HUES48 (cell line): ENCODE measurements around the gene SLAMF6.

Source experiments
- H3K27ac ChIP-seq: one replicate; pipeline ENCODE4 v1.7.0; 2013; ENCODE audit warnings: low read depth, low read length, inconsistent platforms
- H3K27me3 ChIP-seq: 2 replicates; pipeline ENCODE4 v1.6.1; 2013; ENCODE audit warnings: mild to moderate bottlenecking, low read length; ENCODE audit not compliant: control insufficient read depth, insufficient read depth
- H3K36me3 ChIP-seq: 2 replicates; pipeline ENCODE4 v1.6.1; 2013; ENCODE audit warnings: low read length; ENCODE audit not compliant: control insufficient read depth, insufficient read depth
- H3K4me1 ChIP-seq: 2 replicates; pipeline ENCODE4 v1.6.1; 2013; ENCODE audit warnings: mild to moderate bottlenecking, low read length; ENCODE audit not compliant: control insufficient read depth, insufficient read depth
- H3K4me3 ChIP-seq: 2 replicates; pipeline ENCODE4 v1.5.1; 2013; ENCODE audit warnings: mild to moderate bottlenecking, low read depth, low read length
- H3K9ac ChIP-seq: 2 replicates; pipeline ENCODE4 v1.6.1; 2013; ENCODE audit warnings: mild to moderate bottlenecking, low read depth, low read length, moderate library complexity
- H3K9me3 ChIP-seq: 2 replicates; pipeline ENCODE4 v1.6.1; 2013; ENCODE audit warnings: low read length; ENCODE audit not compliant: control insufficient read depth, insufficient read depth

Gene SLAMF6

DNA sequence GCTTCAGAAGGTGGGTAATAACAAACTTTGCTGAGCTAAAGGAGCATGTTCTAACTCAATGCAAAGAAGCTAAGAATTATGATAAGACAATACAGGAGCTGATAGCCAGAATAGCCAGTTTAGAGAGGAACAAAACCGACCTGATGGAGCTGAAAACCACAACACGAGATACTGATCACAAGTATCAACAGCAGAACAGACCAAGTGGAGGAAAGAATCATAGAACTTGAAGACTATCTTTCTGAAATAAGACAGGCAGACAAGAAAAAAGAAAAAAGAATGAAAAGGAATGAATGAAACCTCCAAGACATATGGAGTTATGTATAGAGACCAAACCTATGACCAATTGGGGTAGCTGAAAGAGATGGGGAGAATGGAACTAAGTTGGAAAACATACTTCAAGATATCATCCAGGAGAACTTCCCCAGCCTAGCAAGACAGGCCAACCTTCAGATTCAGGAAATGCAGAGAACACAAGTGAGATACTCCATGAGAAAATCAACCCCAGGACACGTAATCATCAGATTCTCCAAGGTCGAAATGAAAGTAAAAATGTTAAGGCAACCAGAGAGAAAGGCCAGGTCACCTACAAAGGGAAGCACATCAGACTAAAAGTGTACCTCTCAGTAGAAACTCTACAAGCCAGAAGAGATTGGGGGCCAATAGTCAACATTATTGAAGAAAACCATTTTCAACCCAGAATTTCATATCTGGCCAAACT, 35.8 kb upstream of the SLAMF6 start:
- no peaks in the 10 kb centered on the region for H3K4me1 ChIP-seq
- H3K9me3 ChIP-seq = no peaks in the 10 kb centered on the region; the same call in 1 of the 2 replicates
- H3K36me3 ChIP-seq = no peaks in the 10 kb centered on the region
- H3K27ac ChIP-seq = no peak overlapping the region
- no peaks in the 10 kb centered on the region for H3K27me3 ChIP-seq
- no peak overlapping the region for H3K9ac ChIP-seq
- no peak overlapping the region for H3K4me3 ChIP-seq

DNA sequence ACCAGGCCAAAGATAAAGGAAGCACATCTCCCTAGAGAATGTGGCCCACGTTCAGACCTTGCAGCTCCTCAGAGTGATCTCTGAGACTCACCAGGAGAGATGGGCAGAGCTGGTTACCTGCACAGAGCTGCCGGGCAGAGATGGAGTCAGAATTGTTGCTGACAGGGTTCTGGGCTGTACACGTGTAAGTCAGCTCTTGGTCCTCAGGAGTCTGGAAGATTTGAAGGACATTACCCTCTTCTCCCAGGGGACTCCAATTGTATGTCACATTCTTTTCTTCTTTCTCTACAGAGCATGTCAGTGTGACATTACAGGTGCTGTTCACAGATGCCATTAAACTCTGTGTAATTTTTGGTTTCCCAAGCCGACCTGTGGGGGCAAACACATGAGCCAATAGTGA, 30.7 kb upstream of the SLAMF6 start:
- Histone ChIP-seq H3K9me3 (no peaks in the 10 kb centered on the region), H3K27ac (no peak overlapping the region), H3K27me3 (no peaks in the 10 kb centered on the region), H3K9ac (no peak overlapping the region), H3K36me3 (no peaks in the 10 kb centered on the region), H3K4me3 (no peak overlapping the region), H3K4me1 (no peaks in the 10 kb centered on the region)

DNA sequence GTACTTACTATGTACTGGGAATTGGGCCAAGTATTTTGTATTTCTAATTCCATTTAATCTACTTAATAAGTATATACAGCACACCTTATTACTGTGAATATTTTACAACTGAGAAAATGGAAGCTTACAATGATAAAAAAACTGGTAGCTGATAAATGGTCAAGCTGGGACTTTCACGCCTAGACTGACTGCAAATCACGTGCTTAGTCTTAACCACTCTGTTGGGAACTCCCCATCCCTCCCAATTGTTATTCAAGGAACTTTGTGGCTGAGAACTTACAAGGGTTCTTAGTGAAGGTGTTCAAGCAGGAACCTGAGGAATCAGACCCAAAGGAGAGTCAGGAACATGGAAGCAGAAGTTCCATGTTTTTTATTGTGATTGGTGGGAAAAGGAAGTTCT, 29.4 kb upstream of the SLAMF6 start:
- Histone ChIP-seq H3K27ac (no peak overlapping the region), H3K9ac (no peak overlapping the region), H3K9me3 (no peaks in the 10 kb centered on the region), H3K36me3 (no peaks in the 10 kb centered on the region), H3K27me3 (no peaks in the 10 kb centered on the region), H3K4me3 (no peak overlapping the region), H3K4me1 (no peaks in the 10 kb centered on the region)

DNA sequence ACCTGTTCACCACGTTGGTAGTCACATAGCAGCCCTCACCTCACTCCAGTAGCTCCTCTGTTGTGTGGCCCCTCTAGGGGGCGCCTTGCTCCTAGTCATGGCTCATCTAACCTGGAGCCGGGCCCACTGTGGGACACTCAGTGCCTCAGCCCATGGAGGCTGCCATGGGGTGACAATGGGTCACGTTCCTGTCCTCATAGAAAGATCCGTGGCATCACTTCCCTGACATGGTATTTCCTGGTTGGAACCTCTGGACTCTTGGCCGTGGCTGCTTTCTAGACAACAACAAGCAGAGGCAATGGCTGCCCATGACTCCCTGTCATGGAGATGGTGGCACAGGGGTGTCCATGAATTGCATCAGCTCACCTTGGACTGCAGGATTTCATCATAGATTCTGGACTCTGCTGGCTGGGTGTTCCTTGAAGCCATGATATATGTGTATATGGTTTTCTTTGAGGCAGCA, 27.5 kb upstream of the SLAMF6 start:
- Histone ChIP-seq H3K9me3 (no peaks in the 10 kb centered on the region), H3K4me3 (no peak overlapping the region), H3K27ac (no peak overlapping the region), H3K27me3 (no peaks in the 10 kb centered on the region), H3K9ac (no peak overlapping the region), H3K4me1 (no peaks in the 10 kb centered on the region), H3K36me3 (no peaks in the 10 kb centered on the region)

DNA sequence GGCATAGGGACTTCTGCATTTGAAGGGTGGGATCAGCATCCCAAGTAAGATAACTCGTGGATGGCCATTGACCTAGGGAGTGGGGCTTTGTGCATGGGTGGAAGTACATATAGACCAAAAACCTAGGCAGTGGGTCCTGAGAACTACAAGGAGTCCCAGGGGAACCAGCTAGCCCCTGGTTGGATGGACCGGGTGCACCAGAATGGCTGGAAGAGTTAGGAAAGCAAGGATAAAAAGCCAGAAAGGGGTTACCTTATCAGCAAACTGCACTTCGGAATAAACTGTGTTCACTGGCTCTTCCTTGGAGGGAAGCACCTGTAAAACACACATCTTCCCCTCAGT, 26.6 kb upstream of the SLAMF6 start:
- Histone ChIP-seq H3K27ac (no peak overlapping the region), H3K9me3 (no peaks in the 10 kb centered on the region), H3K36me3 (no peaks in the 10 kb centered on the region), H3K4me3 (no peak overlapping the region), H3K27me3 (no peaks in the 10 kb centered on the region), H3K4me1 (no peaks in the 10 kb centered on the region), H3K9ac (no peak overlapping the region)

DNA sequence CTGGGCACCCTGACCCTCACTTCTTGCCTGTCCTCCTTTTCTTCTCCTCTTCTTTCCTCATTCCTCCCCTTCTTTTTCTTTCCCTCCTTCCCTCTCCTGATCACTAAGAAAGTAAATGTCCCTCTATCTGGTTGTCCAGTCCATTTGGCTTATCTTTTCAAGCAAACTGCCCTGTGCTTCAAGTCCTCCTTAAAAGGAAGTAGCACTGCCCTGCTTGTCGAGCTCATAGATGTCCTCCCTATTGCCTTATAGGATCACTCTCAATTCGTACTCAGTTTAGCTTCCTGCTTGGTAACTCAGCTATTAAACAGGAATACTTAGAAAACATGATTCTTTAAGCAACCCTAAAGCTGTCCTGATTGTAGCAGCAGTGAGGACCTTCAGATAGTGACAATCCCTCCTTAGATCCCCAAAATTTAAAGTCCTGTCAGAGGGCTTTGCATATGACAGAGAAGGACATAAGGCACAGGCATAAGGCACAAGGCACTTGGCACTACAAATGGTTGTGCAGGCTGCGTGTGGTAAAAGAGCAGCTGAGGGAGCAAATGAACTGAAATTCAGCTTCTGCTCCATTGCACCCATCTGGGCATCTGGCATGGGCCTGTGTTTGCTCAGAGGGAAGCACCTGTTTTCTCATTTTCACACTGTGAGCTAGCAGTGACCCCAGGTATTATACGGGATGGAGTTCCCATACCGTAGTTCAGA, 26.1 kb upstream of the SLAMF6 start:
- H3K9ac ChIP-seq = no peak overlapping the region
- H3K4me3 ChIP-seq = no peak overlapping the region
- no peaks in the 10 kb centered on the region for H3K9me3 ChIP-seq
- H3K27me3 ChIP-seq = no peaks in the 10 kb centered on the region
- no peak overlapping the region for H3K27ac ChIP-seq
- no peaks in the 10 kb centered on the region for H3K36me3 ChIP-seq
- H3K4me1 ChIP-seq = no peaks in the 10 kb centered on the region

DNA sequence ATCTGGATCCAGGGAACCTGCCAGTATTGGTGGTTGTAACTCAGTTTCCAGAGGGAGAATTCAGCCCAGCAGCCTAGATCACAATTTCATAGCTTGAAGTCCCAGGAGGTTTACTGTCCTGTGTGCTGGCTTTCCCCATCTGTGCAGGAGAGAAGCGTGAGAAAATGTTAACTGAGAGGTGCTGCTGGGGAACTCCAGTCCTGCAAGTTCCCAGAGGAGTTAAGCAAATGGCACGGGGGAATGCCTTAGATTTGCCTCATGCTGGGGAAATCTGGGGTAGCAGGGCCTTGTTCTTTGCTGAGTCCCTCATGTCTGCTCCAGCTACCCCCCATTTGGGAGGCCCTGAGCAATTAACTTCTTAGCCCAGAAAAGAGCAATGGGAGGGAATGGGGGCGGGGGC, 25.1 kb upstream of the SLAMF6 start:
- H3K4me1 ChIP-seq = no peaks in the 10 kb centered on the region
- no peak overlapping the region for H3K4me3 ChIP-seq
- H3K36me3 ChIP-seq = no peaks in the 10 kb centered on the region
- no peak overlapping the region for H3K9ac ChIP-seq
- no peaks in the 10 kb centered on the region for H3K9me3 ChIP-seq
- no peaks in the 10 kb centered on the region for H3K27me3 ChIP-seq
- no peak overlapping the region for H3K27ac ChIP-seq

DNA sequence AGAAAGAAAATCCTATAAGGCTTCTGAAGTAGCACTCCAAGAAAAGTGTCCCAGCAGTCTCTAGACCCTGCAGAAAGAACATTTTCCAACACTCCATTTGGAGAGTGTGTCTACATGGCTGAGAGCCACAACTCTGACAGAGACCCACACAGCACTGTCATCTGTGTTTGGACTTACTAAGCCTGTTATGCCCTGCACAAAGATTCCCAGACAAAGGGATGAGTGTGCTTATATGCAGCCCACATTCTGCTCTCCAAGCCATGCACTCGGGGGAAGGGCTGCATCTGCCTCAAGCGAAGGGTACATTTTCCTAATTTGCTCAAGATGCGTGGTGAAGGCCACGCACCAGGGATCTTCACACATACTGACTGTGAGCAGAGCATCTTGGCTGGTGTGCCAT, 24.4 kb upstream of the SLAMF6 start:
- no peaks in the 10 kb centered on the region for H3K36me3 ChIP-seq
- no peak overlapping the region for H3K27ac ChIP-seq
- H3K4me1 ChIP-seq = no peaks in the 10 kb centered on the region
- no peaks in the 10 kb centered on the region for H3K9me3 ChIP-seq
- no peak overlapping the region for H3K4me3 ChIP-seq
- H3K27me3 ChIP-seq = no peaks in the 10 kb centered on the region
- H3K9ac ChIP-seq = no peak overlapping the region

DNA sequence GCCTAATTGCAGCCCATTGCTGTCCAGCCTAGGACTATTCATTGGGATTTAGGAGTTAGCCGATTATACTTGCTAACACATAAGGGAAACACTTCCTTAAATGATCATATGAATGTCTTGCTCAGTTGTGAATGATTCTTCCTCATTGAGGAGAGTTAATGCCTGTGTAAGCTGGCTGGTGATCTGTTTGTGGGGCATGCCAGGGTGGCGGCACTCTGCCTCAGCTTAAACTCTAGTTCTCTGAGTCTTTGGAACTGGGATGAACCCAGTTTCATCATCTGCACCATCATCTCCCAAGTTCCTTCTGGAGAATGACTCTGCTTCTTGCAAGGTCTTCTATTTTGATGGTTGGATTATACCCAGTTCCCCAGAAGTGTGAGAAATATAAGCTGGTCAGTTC, 23.9 kb upstream of the SLAMF6 start:
- Histone ChIP-seq H3K9me3 (no peaks in the 10 kb centered on the region), H3K36me3 (no peaks in the 10 kb centered on the region), H3K27ac (no peak overlapping the region), H3K4me3 (no peak overlapping the region), H3K9ac (no peak overlapping the region), H3K4me1 (no peaks in the 10 kb centered on the region), H3K27me3 (no peaks in the 10 kb centered on the region)

DNA sequence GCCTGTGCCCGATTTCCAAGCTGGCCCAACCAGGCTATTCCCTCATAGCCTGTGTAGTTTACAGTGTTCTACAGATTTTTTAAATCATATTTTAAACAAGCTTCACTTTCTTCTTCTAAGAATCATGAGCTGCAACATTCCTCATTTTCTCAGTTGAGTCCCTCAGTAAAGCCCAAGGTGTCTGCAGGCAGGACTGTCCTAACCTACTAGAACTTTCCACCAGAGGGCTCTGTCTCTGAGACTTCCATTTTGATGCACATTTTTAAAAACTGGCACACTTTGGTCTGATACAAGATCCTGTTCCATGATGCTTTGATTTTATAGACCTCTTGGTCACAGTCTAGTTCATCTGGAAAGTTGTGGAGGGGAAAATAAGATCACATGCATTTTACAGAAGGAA, 21.6 kb upstream of the SLAMF6 start:
- Histone ChIP-seq H3K4me1 (no peaks in the 10 kb centered on the region), H3K36me3 (no peaks in the 10 kb centered on the region), H3K27me3 (no peaks in the 10 kb centered on the region), H3K9me3 (no peaks in the 10 kb centered on the region), H3K9ac (no peak overlapping the region), H3K4me3 (no peak overlapping the region), H3K27ac (no peak overlapping the region)

DNA sequence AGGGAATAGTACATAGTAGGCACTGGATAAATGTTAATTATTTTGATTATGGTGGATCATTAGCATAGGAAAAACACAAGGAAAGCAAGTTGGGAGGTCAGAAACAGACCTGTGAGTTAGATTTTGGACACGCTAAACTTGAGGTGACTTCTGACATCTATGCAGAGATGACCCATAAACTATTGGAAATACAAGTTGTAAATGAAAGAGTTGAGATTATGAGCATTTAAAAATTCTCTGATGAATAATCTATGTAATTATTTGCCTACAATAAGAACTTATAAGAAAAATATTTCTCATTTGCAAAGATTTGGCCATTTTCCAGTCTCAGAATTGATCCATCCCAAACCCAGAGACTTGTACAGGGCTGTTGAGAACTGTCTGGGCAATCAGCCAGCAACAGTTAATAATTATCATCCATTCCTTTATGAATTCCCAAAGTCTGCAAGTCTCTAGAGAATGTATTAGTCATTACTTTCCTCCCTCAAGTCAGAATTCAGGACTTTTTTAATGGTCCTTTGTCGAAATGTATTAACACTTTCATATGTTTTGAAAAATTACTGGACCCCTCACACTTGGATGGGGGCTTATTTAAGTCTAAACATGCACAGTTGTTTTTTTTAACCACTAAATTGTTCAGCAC, 19.4 kb upstream of the SLAMF6 start:
- no peak overlapping the region for H3K9ac ChIP-seq

More for the DNA sequence above, 19.4 kb upstream of the SLAMF6 start:
- H3K36me3 ChIP-seq = no peaks in the 10 kb centered on the region
- H3K4me3 ChIP-seq = no peak overlapping the region
- no peaks in the 10 kb centered on the region for H3K27me3 ChIP-seq
- H3K27ac ChIP-seq = no peak overlapping the region
- no peaks in the 10 kb centered on the region for H3K4me1 ChIP-seq
- no peaks in the 10 kb centered on the region for H3K9me3 ChIP-seq
